DND-41 (cell line): ENCODE data around the gene METAP2.

ENCODE experiments used
- CTCF ChIP-seq: IDR thresholded peaks from 2 replicates; pipeline ENCODE4 v1.5.1; 2012; ENCODE audit warnings: borderline replicate concordance, low read length, moderate library complexity, mild to moderate bottlenecking; ENCODE audit not compliant: poor library complexity, severe bottlenecking; ENCODE audit errors: extremely low read depth
- EZH2 ChIP-seq: IDR thresholded peaks from 3 replicates; pipeline ENCODE4 v1.6.1; 2012; ENCODE audit warnings: borderline replicate concordance, low read depth, mild to moderate bottlenecking, moderate library complexity, low read length, inconsistent platforms; ENCODE audit not compliant: severe bottlenecking

- TF ChIP-seq CTCF (no peak), EZH2 (no peak)
Measured at GRCh38 chr12:95465275-95465674, 8.7 kb upstream of the METAP2 start.
